SHP77 (cell line): ENCODE data around the gene MKLN1.
"Not testable (repeated sequence)": the region's sequence is repeated elsewhere in the genome, so short reads cannot be mapped to it uniquely, and the experiment has no call there.

Experiments used
- DNase-seq, 2 experiments: peaks; one replicate each; lab custom pipeline; 2025; lab: John Stamatoyannopoulos, UW

MKLN1 gene

GRCh38 chr7:131501930-131502685 is 174.4 kb downstream of the MKLN1 start:
- DNase-seq = no peak

- DNase-seq = peak; percentile 43 to 70
Measured at GRCh38 chr7:131502810-131503508, 175.3 kb downstream of the MKLN1 start.

GRCh38 chr7:131503639-131504038 is 176.0 kb downstream of the MKLN1 start:
- DNase-seq = no peak

GRCh38 chr7:131504157-131504899 is 176.7 kb downstream of the MKLN1 start:
- DNase-seq = no peak

GRCh38 chr7:131505037-131505620 is 177.5 kb downstream of the MKLN1 start:
- DNase-seq = not testable (repeated sequence)

- DNase-seq = no peak
Measured at GRCh38 chr7:131505636-131506557, 178.2 kb downstream of the MKLN1 start.

- DNase-seq = no peak
Measured at GRCh38 chr7:131506597-131506996, 178.9 kb downstream of the MKLN1 start.

- peak; percentile 38 to 53 for DNase-seq
Measured at GRCh38 chr7:131507592-131508331, 180.1 kb downstream of the MKLN1 start.

- DNase-seq = no peak
Measured at GRCh38 chr7:131508754-131509486, 181.2 kb downstream of the MKLN1 start.

- DNase-seq = no peak
Measured at GRCh38 chr7:131509781-131510180, 182.1 kb downstream of the MKLN1 start.

- no peak for DNase-seq
Measured at GRCh38 chr7:131511071-131511470, 183.4 kb downstream of the MKLN1 start.

- no peak for DNase-seq
Measured at GRCh38 chr7:131511774-131512535, 184.3 kb downstream of the MKLN1 start.

- peak; percentile 87 to 91 for DNase-seq
Measured at GRCh38 chr7:131513245-131514061, 185.8 kb downstream of the MKLN1 start.

GRCh38 chr7:131515471-131515870 is 187.8 kb downstream of the MKLN1 start:
- not testable (repeated sequence) for DNase-seq

GRCh38 chr7:131517218-131517923 is 189.7 kb downstream of the MKLN1 start:
- DNase-seq = no peak

GRCh38 chr7:131518626-131519025 is 190.9 kb downstream of the MKLN1 start:
- no peak for DNase-seq

- no peak for DNase-seq
Measured at GRCh38 chr7:131521651-131522163, 194.0 kb downstream of the MKLN1 start.
